Neural progenitor cell (in vitro differentiated cells): Measurements from ENCODE around the gene CAMK1D. TPM values are rescaled to one million over a fixed set of nuclear protein-coding genes. Genes with fewer than 3 reads are reported as not detected.

Experiments
- DNase-seq: peaks from one replicate; pipeline ENCODE4 v3.0.0-alpha.2; 2016; ENCODE audit warnings: low spot score
- H2AFZ ChIP-seq: fragments of 200-600 bp; sonication (generic); replicated peaks from 2 replicates; pipeline ENCODE4 v1.6.1; 2016; ENCODE audit warnings: antibody characterized with exemption
- H3F3A ChIP-seq: fragments of 200-600 bp; sonication (generic); 2 replicates; pipeline ENCODE4 v1.6.1; 2016; ENCODE audit warnings: antibody characterized with exemption, low read depth
- H3K27ac ChIP-seq: fragments of 200-600 bp; sonication (generic); 2 replicates; pipeline ENCODE4 v1.5.1; 2016; ENCODE audit warnings: mild to moderate bottlenecking
- H3K27me3 ChIP-seq: fragments of 200-600 bp; sonication (generic); 2 replicates; pipeline ENCODE4 v1.6.1; 2016; ENCODE audit warnings: mild to moderate bottlenecking, moderate library complexity
- H3K36me3 ChIP-seq: fragments of 200-600 bp; sonication (generic); 2 replicates; pipeline ENCODE4 v1.5.1; 2016
- H3K4me1 ChIP-seq: fragments of 200-600 bp; sonication (generic); 2 replicates; pipeline ENCODE4 v1.6.1; 2016; ENCODE audit warnings: mixed run types
- H3K4me2 ChIP-seq: fragments of 200-600 bp; sonication (generic); 2 replicates; pipeline ENCODE4 v1.6.1; 2016
- H3K4me3 ChIP-seq: fragments of 200-600 bp; sonication (generic); 2 replicates; pipeline ENCODE4 v1.5.1; 2016
- H3K79me2 ChIP-seq: fragments of 200-600 bp; sonication (generic); 2 replicates; pipeline ENCODE4 v1.6.1; 2016; ENCODE audit warnings: low read depth
- H3K9ac ChIP-seq: fragments of 200-600 bp; sonication (generic); 2 replicates; pipeline ENCODE4 v1.6.1; 2016
- H3K9me3 ChIP-seq: fragments of 200-600 bp; sonication (generic); 2 replicates; pipeline ENCODE4 v1.5.1; 2016; ENCODE audit warnings: low read depth
- H4K20me1 ChIP-seq: fragments of 200-600 bp; sonication (generic); 2 replicates; pipeline ENCODE4 v1.6.1; 2016; ENCODE audit warnings: low read depth
- H3K27ac Mint-ChIP-seq: 3 replicates; pipeline ENCODE4 v1.8.0; 2021; ENCODE audit warnings: mixed read lengths
- H3K27me3 Mint-ChIP-seq: 2 replicates; pipeline ENCODE4 v1.8.0; 2022; ENCODE audit warnings: low read depth, mild to moderate bottlenecking, inconsistent platforms, moderate library complexity, mixed read lengths; ENCODE audit not compliant: insufficient read depth
- H3K36me3 Mint-ChIP-seq: 3 replicates; pipeline ENCODE4 v1.8.0; 2021; ENCODE audit warnings: mixed read lengths
- H3K4me1 Mint-ChIP-seq: 3 replicates; pipeline ENCODE4 v1.8.0; 2021; ENCODE audit warnings: mixed read lengths
- H3K4me3 Mint-ChIP-seq: 3 replicates; pipeline ENCODE4 v1.8.0; 2021; ENCODE audit warnings: mild to moderate bottlenecking, moderate library complexity, mixed read lengths
- H3K9me3 Mint-ChIP-seq: 3 replicates; pipeline ENCODE4 v1.8.0; 2020; ENCODE audit warnings: mixed read lengths
- CTCF ChIP-seq: fragments of 200-600 bp; sonication (generic); IDR thresholded peaks from 2 replicates; pipeline ENCODE4 v1.5.1; 2017; ENCODE audit warnings: antibody characterized with exemption, mild to moderate bottlenecking
- EZH2 ChIP-seq: fragments of 200-600 bp; sonication (generic); IDR thresholded peaks from 2 replicates; pipeline ENCODE4 v1.6.1; 2017; ENCODE audit warnings: antibody characterized with exemption, mild to moderate bottlenecking, moderate library complexity
- EZH2phosphoT487 ChIP-seq: fragments of 200-600 bp; sonication (generic); IDR thresholded peaks from 2 replicates; pipeline ENCODE4 v1.6.1; 2017; ENCODE audit warnings: antibody characterized with exemption
- total RNA-seq: library from RNA; depleted of rRNA; stranded (reverse); fragments of >200 nt; gene quantifications from 2 replicates; pipeline ENCODE4 v1.2.3, GENCODE V29; 2015; ENCODE audit warnings: low replicate concordance

The CAMK1D gene
- total RNA-seq, 1 donor from 2014 or later, result 7.6 TPM

- peaks cover 4% of the 10 kb centered on the region for H3K36me3 Mint-ChIP-seq
- H3K27me3 Mint-ChIP-seq, result no peaks in the 10 kb centered on the region
- Histone ChIP-seq H3K4me3 (no peak overlapping the region), H3K4me1 (no peaks in the 10 kb centered on the region), H3K4me2 (no peak overlapping the region), H3K27ac (no peak overlapping the region), H2AFZ (no peak overlapping the region), H3K36me3 (no peaks in the 10 kb centered on the region), H3F3A (no peaks in the 10 kb centered on the region), H3K9me3 (no peaks in the 10 kb centered on the region), H3K79me2 (no peaks in the 10 kb centered on the region), H4K20me1 (no peaks in the 10 kb centered on the region), H3K27me3 (no peaks in the 10 kb centered on the region), H3K9ac (no peak overlapping the region)
- no peak overlapping the region for H3K27ac Mint-ChIP-seq
- H3K4me3 Mint-ChIP-seq, result no peak overlapping the region
- DNase-seq, result no peak
- no peak for TF ChIP-seq EZH2
- no peaks in the 10 kb centered on the region for H3K9me3 Mint-ChIP-seq
- H3K4me1 Mint-ChIP-seq, result no peaks in the 10 kb centered on the region
Measured at GRCh38 chr10:12719365-12719764, 370.0 kb downstream of the CAMK1D start.

GRCh38 chr10:12720217-12720981, 371.1 kb downstream of the CAMK1D start:
- H3F3A ChIP-seq, result no peaks in the 10 kb centered on the region
- H3K27me3 ChIP-seq, result no peaks in the 10 kb centered on the region
- peaks cover 4% of the 10 kb centered on the region for H3K36me3 Mint-ChIP-seq
- H3K27ac ChIP-seq, result no peak overlapping the region
- no peak overlapping the region for H3K4me3 Mint-ChIP-seq
- peaks cover 8% of the 10 kb centered on the region for H3K4me1 ChIP-seq
- peaks cover 2% of the 10 kb centered on the region for H3K27me3 Mint-ChIP-seq
- H3K4me3 ChIP-seq, result no peak overlapping the region
- no peak overlapping the region for H3K27ac Mint-ChIP-seq
- H3K9ac ChIP-seq, result no peak overlapping the region
- no peaks in the 10 kb centered on the region for H4K20me1 ChIP-seq
- TF ChIP-seq CTCF, result no peak
- TF ChIP-seq EZH2phosphoT487, result no peak
- no peak for TF ChIP-seq EZH2
- no peaks in the 10 kb centered on the region for H3K79me2 ChIP-seq
- no peaks in the 10 kb centered on the region for H3K9me3 ChIP-seq
- H3K4me1 Mint-ChIP-seq, result peaks cover 5% of the 10 kb centered on the region
- H3K9me3 Mint-ChIP-seq, result no peaks in the 10 kb centered on the region
- H3K36me3 ChIP-seq, result no peaks in the 10 kb centered on the region
- H2AFZ ChIP-seq, result no peak overlapping the region
- H3K4me2 ChIP-seq, result no peak overlapping the region
- DNase-seq, result no peak

- no peak overlapping the region for H3K9ac ChIP-seq
- no peaks in the 10 kb centered on the region for H3F3A ChIP-seq
- Mint-ChIP-seq H3K27ac (no peak overlapping the region), H3K4me1 (peaks cover 6% of the 10 kb centered on the region), H3K9me3 (no peaks in the 10 kb centered on the region), H3K4me3 (no peak overlapping the region), H3K27me3 (peaks cover 2% of the 10 kb centered on the region), H3K36me3 (peaks cover 4% of the 10 kb centered on the region)
- H4K20me1 ChIP-seq, result no peaks in the 10 kb centered on the region
- H3K36me3 ChIP-seq, result no peaks in the 10 kb centered on the region
- no peaks in the 10 kb centered on the region for H3K9me3 ChIP-seq
- H3K4me1 ChIP-seq, result peaks cover 8% of the 10 kb centered on the region
- H3K4me2 ChIP-seq, result no peak overlapping the region
- H3K79me2 ChIP-seq, result no peaks in the 10 kb centered on the region
- no peak for DNase-seq
- no peak overlapping the region for H2AFZ ChIP-seq
- no peak overlapping the region for H3K27ac ChIP-seq
- TF ChIP-seq CTCF (no peak), EZH2 (no peak), EZH2phosphoT487 (no peak)
- H3K4me3 ChIP-seq, result no peak overlapping the region
- no peaks in the 10 kb centered on the region for H3K27me3 ChIP-seq
Measured at GRCh38 chr10:12721334-12721733, 372.0 kb downstream of the CAMK1D start.

- Histone ChIP-seq H4K20me1 (no peaks in the 10 kb centered on the region), H3K79me2 (no peaks in the 10 kb centered on the region), H3K27me3 (no peaks in the 10 kb centered on the region), H3K4me3 (no peak overlapping the region), H3K4me2 (no peak overlapping the region), H3K4me1 (peaks cover 8% of the 10 kb centered on the region), H3F3A (no peaks in the 10 kb centered on the region), H3K9me3 (no peaks in the 10 kb centered on the region), H2AFZ (no peak overlapping the region), H3K36me3 (no peaks in the 10 kb centered on the region), H3K9ac (no peak overlapping the region), H3K27ac (no peak overlapping the region)
- TF ChIP-seq EZH2phosphoT487, result no peak
- TF ChIP-seq CTCF, result no peak
- TF ChIP-seq EZH2, result no peak
- Mint-ChIP-seq H3K36me3 (peaks cover 4% of the 10 kb centered on the region), H3K4me1 (peaks cover 18% of the 10 kb centered on the region), H3K9me3 (no peaks in the 10 kb centered on the region), H3K4me3 (no peak overlapping the region), H3K27ac (no peak overlapping the region), H3K27me3 (peaks cover 2% of the 10 kb centered on the region)
- DNase-seq, result no peak
Measured at GRCh38 chr10:12723220-12723619, 373.9 kb downstream of the CAMK1D start.
